Activated CD4-positive, alpha-beta memory T cell treated with anti-CD3 and anti-CD28 coated beads for 36 hours (primary cell): ENCODE data around the gene MARS2. TPM values are rescaled to one million over a fixed set of nuclear protein-coding genes. Genes with fewer than 3 reads are reported as not detected.

Experiments used
- CTCF ChIA-PET: fragments of 350-600 bp; sonication (Branson Sonifier 250); formaldehyde crosslinking; loops from one replicate; lab custom pipeline; 2021; ENCODE audit warnings: antibody characterized with exemption, inconsistent platforms; lab: Charles Lee
- POLR2A ChIA-PET: fragments of 350-600 bp; sonication (Branson Sonifier 250); formaldehyde crosslinking; loops from one replicate; lab custom pipeline; 2021; ENCODE audit warnings: antibody characterized with exemption; lab: Charles Lee
- DNase-seq: peaks from one replicate; pipeline ENCODE4 v3.0.0-alpha.2; 2020
- H3K27ac Mint-ChIP-seq: one replicate; pipeline ENCODE4 v1.8.0; 2021; ENCODE audit warnings: mixed read lengths
- H3K27me3 Mint-ChIP-seq: one replicate; pipeline ENCODE4 v1.8.0; 2021; ENCODE audit warnings: mixed read lengths
- H3K36me3 Mint-ChIP-seq: one replicate; pipeline ENCODE4 v1.8.0; 2021; ENCODE audit warnings: mixed read lengths
- H3K4me1 Mint-ChIP-seq: one replicate; pipeline ENCODE4 v1.8.0; 2021; ENCODE audit warnings: low read depth, mixed read lengths
- H3K4me3 Mint-ChIP-seq: one replicate; pipeline ENCODE4 v1.8.0; 2021; ENCODE audit warnings: mild to moderate bottlenecking, mixed read lengths
- H3K9me3 Mint-ChIP-seq: one replicate; pipeline ENCODE4 v1.8.0; 2021; ENCODE audit warnings: mixed read lengths
- intact Hi-C: fragments of 100-400 bp; cut with micrococcal nuclease; formaldehyde crosslinking; loops from one replicate; pipeline ENCODE4 v1.15.1; 2023
- total RNA-seq, 2 experiments: library from RNA; stranded (reverse); gene quantifications; one replicate each; pipeline ENCODE4 v1.2.3, GENCODE V29; 2021

MARS2 gene
- 10 to 100 TPM; 11.3 to 11.4 TPM for total RNA-seq

DNA sequence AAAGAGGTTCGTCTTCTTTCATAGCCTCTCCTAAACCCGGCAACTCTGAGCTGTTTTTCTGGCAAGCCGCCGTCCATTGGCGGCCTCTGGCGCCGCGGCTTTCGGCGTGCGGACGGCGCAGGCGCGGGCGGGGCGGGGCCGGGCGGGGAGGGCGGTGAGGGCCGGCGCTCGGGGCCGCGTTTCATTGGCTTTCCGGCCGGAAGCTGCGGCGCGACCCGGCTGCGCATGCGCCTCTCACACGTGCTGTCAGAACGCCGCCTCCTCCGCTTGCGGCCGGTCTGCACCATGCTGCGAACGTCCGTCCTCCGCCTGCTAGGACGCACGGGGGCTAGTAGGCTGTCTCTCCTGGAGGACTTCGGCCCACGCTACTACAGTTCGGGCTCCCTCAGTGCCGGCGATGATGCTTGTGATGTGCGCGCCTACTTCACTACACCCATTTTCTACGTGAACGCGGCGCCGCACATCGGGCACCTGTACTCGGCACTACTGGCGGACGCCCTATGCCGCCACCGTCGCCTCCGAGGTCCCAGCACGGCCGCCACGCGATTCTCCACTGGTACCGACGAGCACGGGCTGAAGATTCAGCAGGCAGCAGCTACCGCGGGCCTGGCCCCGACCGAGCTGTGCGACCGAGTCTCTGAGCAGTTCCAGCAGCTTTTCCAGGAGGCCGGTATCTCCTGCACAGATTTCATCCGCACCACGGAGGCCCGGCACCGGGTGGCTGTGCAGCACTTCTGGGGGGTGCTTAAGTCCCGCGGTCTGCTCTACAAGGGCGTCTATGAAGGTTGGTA is at the start of gene MARS2:
MARS2 (plus strand) TSS at position 249 of the 791 bp plus-strand sequence; CDS start at position 286, 37 bp downstream.
- Mint-ChIP-seq H3K4me3 (peak within 1 kb of the TSS; percentile 80), H3K36me3 (peaks cover 17% of the 10 kb centered on the region), H3K9me3 (no peaks in the 10 kb centered on the region), H3K27me3 (no peaks in the 10 kb centered on the region), H3K4me1 (peaks cover 41% of the 10 kb centered on the region), H3K27ac (peak within 1 kb of the TSS; percentile 88)
- peak; percentile 95 for DNase-seq
- POLR2A ChIA-PET: interaction anchor here (0.6 to 1.6 kb wide), 5 partner anchors 189 to 587 kb away, joined by 3 to 10 read pairs (median 6); partner anchors contain the start of genes COQ10B, HSPD1, HSPE1 and MOB4
- CTCF ChIA-PET: interaction anchor here (0.6 to 1.4 kb wide), 8 partner anchors 82 to 954 kb away, joined by 3 to 5 read pairs (median 4); partner anchors contain the start of gene MOB4
- intact Hi-C loops: loop anchor here (1.0 to 10.0 kb wide), 12 partner anchors 132 to 1749 kb away; partner anchors contain the start of genes CCDC150, COQ10B, HSPE1 and PGAP1

DNA sequence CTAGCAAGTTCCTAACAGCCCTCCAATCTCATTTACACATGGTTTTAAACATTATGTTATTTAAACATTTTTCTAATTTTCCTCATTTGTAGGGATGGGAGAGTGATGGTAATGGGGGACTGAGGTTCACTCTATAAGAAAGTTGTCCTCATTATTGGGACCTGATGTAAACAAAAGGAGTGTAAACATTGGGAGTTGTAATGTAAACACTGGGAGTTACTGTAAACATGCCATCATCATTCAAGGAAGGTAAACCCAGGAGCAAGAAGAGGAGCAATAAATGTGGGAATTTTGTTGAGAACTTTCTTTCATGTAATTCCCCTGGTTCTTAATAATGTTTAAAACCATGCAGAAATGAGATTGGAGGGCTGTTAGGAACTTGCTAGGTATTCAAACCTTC is 47.6 kb upstream of the MARS2 start:
- ChIA-PET CTCF (no interaction called here), POLR2A (no interaction called here)
- Mint-ChIP-seq H3K36me3 (no peaks in the 10 kb centered on the region), H3K27me3 (no peaks in the 10 kb centered on the region), H3K27ac (no peak overlapping the region), H3K9me3 (no peaks in the 10 kb centered on the region), H3K4me1 (peaks cover 3% of the 10 kb centered on the region), H3K4me3 (no peak overlapping the region)
- intact Hi-C loops: no loop called here
- DNase-seq: no peak

DNA sequence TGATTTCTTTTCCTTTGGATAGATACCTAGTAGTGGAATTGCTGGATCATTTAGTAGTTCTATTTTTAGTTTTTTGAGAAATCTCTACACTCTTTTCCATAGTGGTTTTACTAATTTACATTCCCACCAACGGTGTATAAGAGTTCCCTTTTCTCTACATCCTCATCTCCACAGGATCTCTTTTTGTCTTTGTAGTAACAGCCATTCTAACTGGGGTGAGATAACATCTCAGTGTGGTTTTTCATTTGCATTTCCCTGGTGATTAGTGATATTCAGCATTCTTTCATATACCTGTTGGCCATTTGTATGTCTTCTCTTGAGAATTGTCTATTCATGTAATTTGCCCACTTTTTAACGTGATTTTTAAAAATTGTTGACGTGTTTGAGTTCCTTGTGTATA is 43.5 kb upstream of the MARS2 start:
- Mint-ChIP-seq H3K27ac (no peak overlapping the region), H3K36me3 (peaks cover 4% of the 10 kb centered on the region), H3K9me3 (peaks cover 8% of the 10 kb centered on the region), H3K4me3 (no peak overlapping the region), H3K27me3 (peaks cover 2% of the 10 kb centered on the region), H3K4me1 (peaks cover 3% of the 10 kb centered on the region)
- intact Hi-C loops: no loop called here
- POLR2A ChIA-PET: no interaction called here
- no peak for DNase-seq
- CTCF ChIA-PET: no interaction called here

GRCh38 chr2:197666277-197666676 is 38.9 kb upstream of the MARS2 start:
- no peak for DNase-seq
- no peak overlapping the region for H3K27ac Mint-ChIP-seq
- H3K9me3 Mint-ChIP-seq: peaks cover 19% of the 10 kb centered on the region
- POLR2A ChIA-PET: no interaction called here
- intact Hi-C loops: no loop called here
- no peak overlapping the region for H3K4me3 Mint-ChIP-seq
- H3K4me1 Mint-ChIP-seq: peaks cover 3% of the 10 kb centered on the region
- peaks cover 11% of the 10 kb centered on the region for H3K27me3 Mint-ChIP-seq
- CTCF ChIA-PET: no interaction called here
- H3K36me3 Mint-ChIP-seq: peaks cover 7% of the 10 kb centered on the region

DNA sequence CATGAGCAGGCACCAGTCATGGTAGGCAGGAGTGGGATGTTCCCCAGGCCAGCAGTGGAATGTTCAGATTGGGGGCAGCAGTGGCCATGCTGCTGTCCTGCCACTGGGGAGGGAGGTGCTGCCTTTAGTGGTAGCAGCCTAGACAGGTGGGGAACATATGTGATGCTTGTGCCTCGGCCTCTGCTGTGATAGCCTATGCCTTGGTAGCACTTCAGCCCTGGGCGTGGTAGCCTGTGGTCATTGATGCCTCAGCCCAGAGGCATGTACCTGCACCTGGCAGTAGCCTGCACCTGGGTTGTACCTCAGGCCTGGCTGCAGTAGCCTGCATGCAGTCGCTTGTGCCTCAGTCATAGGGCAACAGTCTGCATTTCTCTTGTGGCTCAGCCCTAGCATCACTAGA is 36.9 kb upstream of the MARS2 start:
- Mint-ChIP-seq H3K4me1 (no peaks in the 10 kb centered on the region), H3K36me3 (peaks cover 7% of the 10 kb centered on the region), H3K4me3 (no peak overlapping the region), H3K27me3 (peaks cover 16% of the 10 kb centered on the region), H3K9me3 (peaks cover 19% of the 10 kb centered on the region), H3K27ac (no peak overlapping the region)
- POLR2A ChIA-PET: no interaction called here
- DNase-seq: no peak
- CTCF ChIA-PET: no interaction called here
- intact Hi-C loops: no loop called here

GRCh38 chr2:197669077-197669476 is 36.1 kb upstream of the MARS2 start:
- intact Hi-C loops: no loop called here
- no peak overlapping the region for H3K4me3 Mint-ChIP-seq
- H3K27ac Mint-ChIP-seq: no peak overlapping the region
- H3K36me3 Mint-ChIP-seq: peaks cover 7% of the 10 kb centered on the region
- H3K4me1 Mint-ChIP-seq: no peaks in the 10 kb centered on the region
- CTCF ChIA-PET: no interaction called here
- POLR2A ChIA-PET: no interaction called here
- no peak for DNase-seq
- H3K27me3 Mint-ChIP-seq: peaks cover 16% of the 10 kb centered on the region
- H3K9me3 Mint-ChIP-seq: peaks cover 19% of the 10 kb centered on the region

GRCh38 chr2:197672371-197672893 is 32.7 kb upstream of the MARS2 start:
- H3K27me3 Mint-ChIP-seq: peaks cover 17% of the 10 kb centered on the region
- H3K9me3 Mint-ChIP-seq: peaks cover 5% of the 10 kb centered on the region
- H3K4me1 Mint-ChIP-seq: no peaks in the 10 kb centered on the region
- no peak overlapping the region for H3K27ac Mint-ChIP-seq
- ChIA-PET CTCF (no interaction called here), POLR2A (no interaction called here)
- peaks cover 1% of the 10 kb centered on the region for H3K36me3 Mint-ChIP-seq
- H3K4me3 Mint-ChIP-seq: no peak overlapping the region
- intact Hi-C loops: no loop called here
- no peak for DNase-seq

DNA sequence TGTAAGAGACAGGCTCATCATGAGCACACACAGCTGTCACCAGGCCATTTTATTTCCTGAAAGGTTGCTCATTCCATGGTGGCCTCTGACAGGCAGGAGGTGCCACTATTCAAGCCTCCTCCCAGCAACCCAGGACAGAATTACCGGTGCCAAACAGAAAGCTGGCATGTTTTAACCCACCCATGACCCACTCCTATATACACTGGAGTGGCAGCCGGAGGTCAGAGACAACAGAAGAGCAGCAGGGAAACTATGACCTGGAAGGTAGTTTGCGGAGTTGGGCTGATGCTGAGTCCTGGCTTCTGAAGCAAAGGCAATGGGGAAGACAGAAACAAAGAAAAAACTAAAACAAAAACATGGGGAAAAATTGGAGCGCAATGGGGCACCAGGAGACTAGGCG is 32.1 kb upstream of the MARS2 start:
- ChIA-PET POLR2A (no interaction called here), CTCF (no interaction called here)

GRCh38 chr2:197673606-197674005 is 31.6 kb upstream of the MARS2 start:
- no peak for DNase-seq
- Mint-ChIP-seq H3K9me3 (no peaks in the 10 kb centered on the region), H3K27me3 (peaks cover 17% of the 10 kb centered on the region), H3K4me1 (no peaks in the 10 kb centered on the region), H3K36me3 (no peaks in the 10 kb centered on the region), H3K4me3 (no peak overlapping the region), H3K27ac (no peak overlapping the region)
- POLR2A ChIA-PET: no interaction called here
- intact Hi-C loops: no loop called here
- CTCF ChIA-PET: no interaction called here

More for the DNA sequence above, 32.1 kb upstream of the MARS2 start:
- Mint-ChIP-seq H3K36me3 (no peaks in the 10 kb centered on the region), H3K4me1 (no peaks in the 10 kb centered on the region), H3K4me3 (no peak overlapping the region), H3K27me3 (peaks cover 16% of the 10 kb centered on the region), H3K9me3 (no peaks in the 10 kb centered on the region), H3K27ac (no peak overlapping the region)
- DNase-seq: no peak
- intact Hi-C loops: no loop called here

GRCh38 chr2:197674060-197674459 is 31.1 kb upstream of the MARS2 start:
- POLR2A ChIA-PET: no interaction called here
- CTCF ChIA-PET: interaction anchor here (0.6 kb wide), 1 partner anchor 791 kb away, joined by 3 read pairs; no protein-coding TSS in a partner anchor
- no peak overlapping the region for H3K27ac Mint-ChIP-seq

DNA sequence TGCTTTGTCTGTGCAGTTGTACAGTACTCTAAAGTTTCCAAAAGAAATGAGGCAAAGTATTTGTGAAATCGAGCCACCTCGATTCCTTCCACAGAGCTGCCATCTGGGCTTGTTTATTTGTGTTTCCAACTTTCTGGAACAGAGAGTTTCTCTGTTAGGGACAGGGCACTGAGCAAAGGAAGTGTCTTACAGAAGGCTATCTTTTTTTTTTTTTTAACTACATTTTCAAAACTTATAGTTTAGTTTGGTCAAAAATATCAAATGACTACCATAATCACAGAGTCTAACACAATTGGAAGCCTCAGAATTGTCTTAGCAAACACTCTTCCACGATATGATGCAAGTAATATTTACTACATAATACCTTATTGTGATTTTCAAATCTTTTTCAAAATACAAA is 30.6 kb upstream of the MARS2 start:
- peaks cover 16% of the 10 kb centered on the region for H3K27me3 Mint-ChIP-seq
- H3K9me3 Mint-ChIP-seq: no peaks in the 10 kb centered on the region
- intact Hi-C loops: no loop called here
- ChIA-PET CTCF (interaction anchor here (0.6 kb wide), 1 partner anchor 792 kb away, joined by 3 read pairs; no protein-coding TSS in a partner anchor), POLR2A (no interaction called here)
- no peaks in the 10 kb centered on the region for H3K4me1 Mint-ChIP-seq
- DNase-seq: no peak
- no peaks in the 10 kb centered on the region for H3K36me3 Mint-ChIP-seq
- H3K27ac Mint-ChIP-seq: no peak overlapping the region
- no peak overlapping the region for H3K4me3 Mint-ChIP-seq

More at GRCh38 chr2:197674060-197674459, 31.1 kb upstream of the MARS2 start:
- Mint-ChIP-seq H3K36me3 (no peaks in the 10 kb centered on the region), H3K4me1 (no peaks in the 10 kb centered on the region), H3K9me3 (no peaks in the 10 kb centered on the region), H3K4me3 (no peak overlapping the region), H3K27me3 (peaks cover 17% of the 10 kb centered on the region)
- DNase-seq: no peak
- intact Hi-C loops: no loop called here

- DNase-seq: no peak
- H3K4me1 Mint-ChIP-seq: no peaks in the 10 kb centered on the region
- CTCF ChIA-PET: no interaction called here
- POLR2A ChIA-PET: no interaction called here
- no peaks in the 10 kb centered on the region for H3K36me3 Mint-ChIP-seq
- no peak within 1 kb of the TSS for H3K4me3 Mint-ChIP-seq
- no peak within 1 kb of the TSS for H3K27ac Mint-ChIP-seq
- peaks cover 12% of the 10 kb centered on the region for H3K27me3 Mint-ChIP-seq
- intact Hi-C loops: no loop called here
- H3K9me3 Mint-ChIP-seq: no peaks in the 10 kb centered on the region
Measured at GRCh38 chr2:197675246-197675645, 29.9 kb upstream of the MARS2 start, which contains the start of gene RFTN2. TSS of gene RFTN2 (minus strand) at chr2:197675587. CDS start at chr2:197675458, 129 bp downstream.
